GM21360 (cell line): Measurements from ENCODE around the gene DNAJC3.
A peak's percentile ranks its signal among the peaks of the same experiment; 100 is the strongest.

Experiments
- ATAC-seq: cut with Tn5 transposase; IDR thresholded peaks from one replicate; pipeline ENCODE4 v1.9.1; 2021; ENCODE audit warnings: mild to moderate bottlenecking, moderate library complexity; ENCODE audit not compliant: unreplicated experiment

DNAJC3 gene

GRCh38 chr13:95833126-95833525 is 156.2 kb downstream of the DNAJC3 start:
- ATAC-seq = no peak

GRCh38 chr13:95833719-95834118 is 156.8 kb downstream of the DNAJC3 start:
- no peak for ATAC-seq

- ATAC-seq = peak; percentile 93
Measured at GRCh38 chr13:95834134-95834765, 157.3 kb downstream of the DNAJC3 start.

DNA sequence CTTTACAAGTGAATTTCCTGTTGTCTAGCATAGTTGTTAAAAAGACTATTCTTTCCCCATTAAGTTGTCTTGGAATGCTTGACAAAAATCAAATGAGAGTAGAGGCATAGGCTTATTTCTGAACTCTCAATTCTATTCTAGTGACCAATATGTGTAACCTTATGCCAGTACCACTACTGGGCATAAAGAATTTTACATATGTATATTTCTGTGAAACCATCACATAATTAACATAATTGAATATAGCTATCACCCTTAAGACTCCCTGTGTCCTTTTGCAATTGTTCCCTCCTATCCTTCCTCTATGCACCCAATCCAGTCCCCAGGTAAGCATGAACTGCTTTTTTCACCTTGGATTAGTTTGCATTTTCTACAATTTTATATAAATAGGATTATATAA is 165.0 kb downstream of the DNAJC3 start:
- no peak for ATAC-seq

DNA sequence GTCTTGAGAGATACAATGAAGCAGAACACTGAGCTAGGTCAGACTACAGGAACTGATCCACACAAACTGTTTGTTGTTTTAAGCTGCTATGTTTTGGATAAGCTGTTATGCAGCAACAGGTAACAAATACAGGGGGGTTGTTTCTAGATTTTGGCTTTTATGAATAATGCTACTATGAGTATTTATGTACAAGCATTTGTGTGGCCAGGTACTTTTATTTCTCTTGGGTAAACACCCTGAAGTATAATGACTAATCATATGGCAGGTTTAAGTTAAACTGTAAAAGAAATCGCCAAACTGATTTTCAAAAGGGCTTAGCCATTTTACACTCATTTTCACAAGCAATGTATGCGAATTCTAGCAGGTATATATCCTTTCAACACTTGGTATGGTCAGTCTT is 166.0 kb downstream of the DNAJC3 start:
- ATAC-seq = no peak
